ENCODE measurements around the gene FBXL16.

DNA sequence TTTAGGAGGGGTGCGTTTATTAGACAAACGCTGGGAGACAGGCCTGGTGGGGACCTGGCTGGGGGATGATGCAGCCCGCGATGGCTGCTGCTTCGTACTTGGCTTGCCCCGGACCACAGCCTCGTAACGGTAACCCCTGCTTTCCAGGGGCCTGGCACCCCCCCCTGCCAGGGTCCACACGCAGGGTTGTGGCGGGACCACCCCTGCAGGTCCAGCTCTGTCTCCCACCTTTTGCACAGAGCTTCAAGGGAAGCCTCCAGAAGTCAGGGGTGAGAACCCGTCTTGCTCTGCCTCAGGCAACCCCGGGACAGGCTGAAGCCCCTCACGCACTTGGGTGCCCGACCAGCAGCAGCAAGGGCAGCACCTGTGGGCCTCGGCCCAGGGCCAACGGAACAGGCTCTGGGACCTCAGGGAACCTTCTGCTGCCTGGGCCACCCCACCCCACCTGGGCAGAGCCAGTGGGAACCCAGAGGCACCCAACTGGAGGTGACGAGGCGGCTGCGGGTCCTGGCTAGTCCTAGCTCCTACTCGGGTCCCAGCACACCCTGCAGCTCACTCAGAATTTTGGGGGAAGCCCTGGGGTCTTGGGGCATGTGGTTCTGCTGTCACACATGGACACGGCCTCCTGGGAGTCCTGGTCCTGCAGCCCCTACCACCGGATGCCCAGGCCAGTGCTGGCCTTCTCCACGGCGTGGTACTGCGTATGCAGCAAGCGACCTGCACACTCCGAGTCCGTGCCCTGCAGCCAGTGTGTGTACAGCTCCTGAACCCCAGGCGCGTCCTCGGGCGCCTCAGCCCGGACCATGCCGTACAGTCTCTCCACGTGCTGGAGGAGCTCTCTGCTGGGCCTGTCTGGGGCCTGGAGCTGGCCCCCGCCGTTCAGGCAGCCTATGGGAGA is 24.4 kb upstream of the FBXL16 start:
- TF ChIP-seq, protein P1, sequence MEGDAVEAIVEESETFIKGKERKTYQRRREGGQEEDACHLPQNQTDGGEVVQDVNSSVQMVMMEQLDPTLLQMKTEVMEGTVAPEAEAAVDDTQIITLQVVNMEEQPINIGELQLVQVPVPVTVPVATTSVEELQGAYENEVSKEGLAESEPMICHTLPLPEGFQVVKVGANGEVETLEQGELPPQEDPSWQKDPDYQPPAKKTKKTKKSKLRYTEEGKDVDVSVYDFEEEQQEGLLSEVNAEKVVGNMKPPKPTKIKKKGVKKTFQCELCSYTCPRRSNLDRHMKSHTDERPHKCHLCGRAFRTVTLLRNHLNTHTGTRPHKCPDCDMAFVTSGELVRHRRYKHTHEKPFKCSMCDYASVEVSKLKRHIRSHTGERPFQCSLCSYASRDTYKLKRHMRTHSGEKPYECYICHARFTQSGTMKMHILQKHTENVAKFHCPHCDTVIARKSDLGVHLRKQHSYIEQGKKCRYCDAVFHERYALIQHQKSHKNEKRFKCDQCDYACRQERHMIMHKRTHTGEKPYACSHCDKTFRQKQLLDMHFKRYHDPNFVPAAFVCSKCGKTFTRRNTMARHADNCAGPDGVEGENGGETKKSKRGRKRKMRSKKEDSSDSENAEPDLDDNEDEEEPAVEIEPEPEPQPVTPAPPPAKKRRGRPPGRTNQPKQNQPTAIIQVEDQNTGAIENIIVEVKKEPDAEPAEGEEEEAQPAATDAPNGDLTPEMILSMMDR (IDR thresholded peaks at IDR 0.05) = no peak
- TF ChIP-seq POLR2AphosphoS5 (IDR thresholded peaks at IDR 0.05) = no peak

All from upper lobe of left lung (tissue), 4 donors.